WERI-Rb-1 (cell line): ENCODE measurements around the gene UBE2O.

Experiments used
- DNase-seq: peaks from one replicate; pipeline ENCODE4 v3.0.0-alpha.2; 2020
- H3K27ac ChIP-seq: fragments of 250-450 bp; sonication (Bioruptor Pico); 2 replicates; pipeline ENCODE4 v1.5.1; 2020; ENCODE audit warnings: mild to moderate bottlenecking, moderate library complexity
- H3K27me3 ChIP-seq: fragments of 250-450 bp; sonication (Bioruptor Pico); 2 replicates; pipeline ENCODE4 v1.5.1; 2021; ENCODE audit warnings: mild to moderate bottlenecking, low read depth, moderate library complexity; ENCODE audit not compliant: insufficient read depth, severe bottlenecking
- H3K36me3 ChIP-seq: fragments of 250-450 bp; sonication (Bioruptor Pico); 2 replicates; pipeline ENCODE4 v1.5.1; 2020; ENCODE audit warnings: mild to moderate bottlenecking, moderate library complexity
- H3K4me3 ChIP-seq: 2 replicates; pipeline ENCODE4 v1.5.1; 2011; ENCODE audit warnings: low read depth, mild to moderate bottlenecking, control low read depth, low read length
- H3K9me3 ChIP-seq: fragments of 250-450 bp; sonication (Bioruptor Pico); 2 replicates; pipeline ENCODE4 v1.5.1; 2021; ENCODE audit warnings: mild to moderate bottlenecking, moderate library complexity; ENCODE audit not compliant: severe bottlenecking
- CTCF ChIP-seq: IDR thresholded peaks from 2 replicates; pipeline ENCODE4 v1.5.1; 2011; ENCODE audit warnings: low read depth, mild to moderate bottlenecking, control low read depth, inconsistent platforms, low read length

UBE2O gene

GRCh38 chr17:76404976-76405563 is 47.9 kb downstream of the UBE2O start:
- Histone ChIP-seq H3K36me3 (peaks cover 61% of the 10 kb centered on the region), H3K9me3 (no peaks in the 10 kb centered on the region), H3K27ac (no peak overlapping the region), H3K4me3 (no peak overlapping the region), H3K27me3 (no peaks in the 10 kb centered on the region)
- TF ChIP-seq CTCF = no peak
- no peak for DNase-seq

- H3K36me3 ChIP-seq = peaks cover 62% of the 10 kb centered on the region
- H3K4me3 ChIP-seq = no peak overlapping the region
- H3K27ac ChIP-seq = no peak overlapping the region
- H3K9me3 ChIP-seq = no peaks in the 10 kb centered on the region
- no peak for DNase-seq
- H3K27me3 ChIP-seq = no peaks in the 10 kb centered on the region
- no peak for TF ChIP-seq CTCF
Observed at GRCh38 chr17:76404256-76404655, 48.7 kb downstream of the UBE2O start.

GRCh38 chr17:76402711-76403110 is 50.2 kb downstream of the UBE2O start:
- H3K9me3 ChIP-seq = no peaks in the 10 kb centered on the region
- no peak for TF ChIP-seq CTCF
- no peak for DNase-seq
- H3K4me3 ChIP-seq = no peak overlapping the region
- no peak overlapping the region for H3K27ac ChIP-seq
- peaks cover 77% of the 10 kb centered on the region for H3K36me3 ChIP-seq
- H3K27me3 ChIP-seq = no peaks in the 10 kb centered on the region

GRCh38 chr17:76399175-76400172 is 53.5 kb downstream of the UBE2O start:
- no peak overlapping the region for H3K4me3 ChIP-seq
- peaks cover 99% of the 10 kb centered on the region for H3K36me3 ChIP-seq
- no peaks in the 10 kb centered on the region for H3K27me3 ChIP-seq
- no peak for DNase-seq
- TF ChIP-seq CTCF = no peak
- no peaks in the 10 kb centered on the region for H3K9me3 ChIP-seq
- H3K27ac ChIP-seq = no peak overlapping the region

- DNase-seq = no peak
- no peaks in the 10 kb centered on the region for H3K9me3 ChIP-seq
- TF ChIP-seq CTCF = no peak
- no peak overlapping the region for H3K4me3 ChIP-seq
- H3K27ac ChIP-seq = no peak overlapping the region
- no peaks in the 10 kb centered on the region for H3K27me3 ChIP-seq
- peaks cover 99% of the 10 kb centered on the region for H3K36me3 ChIP-seq
Observed at GRCh38 chr17:76398523-76399174, 54.3 kb downstream of the UBE2O start.
